ENCODE measurements around the gene BEGAIN. TPM values are rescaled to one million over a fixed set of nuclear protein-coding genes. Genes with fewer than 3 reads are reported as not detected.

The BEGAIN gene
- total and polyA plus RNA-seq, 2 donors from 2014 or later, result 0.52 to 1.4 TPM

DNA sequence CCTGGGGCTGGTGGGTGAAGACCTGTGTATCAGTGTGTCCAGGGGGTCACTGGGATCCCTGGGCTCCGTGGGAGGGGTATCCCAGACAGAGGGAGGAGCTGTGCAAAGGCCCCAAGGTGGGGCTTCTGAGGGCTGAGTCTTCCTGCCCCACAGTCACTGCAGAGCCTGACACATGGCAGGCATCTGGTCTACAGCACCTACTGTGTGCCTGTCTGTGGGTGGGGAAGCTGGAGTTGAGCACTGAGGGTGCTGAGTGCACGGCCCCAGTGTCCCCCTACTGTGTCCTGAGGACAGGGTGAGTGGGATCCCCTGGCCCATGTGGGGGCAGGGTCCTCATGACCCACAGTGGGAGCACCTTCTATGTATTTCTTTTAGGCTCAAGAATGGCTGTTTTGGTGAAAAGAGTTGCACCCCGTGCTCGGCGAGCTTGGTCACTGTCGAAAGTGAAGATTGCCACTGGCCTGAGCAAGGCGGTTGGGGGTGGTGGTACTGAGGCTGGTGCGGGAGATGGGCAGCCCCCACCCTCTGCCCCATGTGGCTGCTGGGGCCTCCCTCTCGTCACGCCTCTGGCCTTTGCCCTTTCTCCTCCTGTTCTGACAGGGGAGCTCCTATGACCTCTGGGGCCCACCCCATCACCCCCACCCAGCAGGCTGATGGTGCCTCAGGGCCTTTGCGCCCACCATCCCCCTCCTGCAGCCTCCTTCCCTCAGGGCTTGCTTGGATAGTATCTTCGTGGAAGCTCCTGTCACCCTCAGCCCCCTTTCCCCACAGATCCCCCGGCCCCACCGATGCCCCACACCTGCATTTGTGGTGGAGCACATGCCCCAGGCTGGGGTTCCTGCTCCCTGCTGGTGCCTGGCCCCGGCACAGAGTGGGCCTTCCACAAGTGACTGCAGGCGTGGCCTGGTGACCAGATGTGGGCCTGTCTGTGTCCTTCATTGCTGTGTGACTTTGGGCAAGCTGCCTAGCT lies 55.8 kb downstream of the BEGAIN start:
- no peak overlapping the region for H3K27ac ChIP-seq (ENCODE audit: low read depth in 2 of 2, low read length in 2 of 2)
- H3K4me3 ChIP-seq (ENCODE audit: low read length in 3 of 3), result no peak overlapping the region
- H3K36me3 ChIP-seq (ENCODE audit: control insufficient read depth in 2 of 3, insufficient read depth in 3 of 3, low read length in 3 of 3), result peaks cover 5 to 10% (median 8%) of the 10 kb centered on the region in 3 donors
- H3K4me1 ChIP-seq (ENCODE audit: control insufficient read depth in 2 of 3, insufficient read depth in 2 of 3, low read depth in 1 of 3, low read length in 3 of 3), result peaks cover 0 to 6% (median 0%) of the 10 kb centered on the region in 3 donors
- DNase-seq (peak in 2 of 5 donors; percentile 31 to 48), FAIRE-seq (no peak)
- peaks cover 0 to 2% (median 0%) of the 10 kb centered on the region in 3 donors for H3K9me3 ChIP-seq (ENCODE audit: control insufficient read depth in 2 of 3, insufficient read depth in 1 of 3, low read length in 3 of 3)
- no peaks in the 10 kb centered on the region for H3K27me3 ChIP-seq (ENCODE audit: control insufficient read depth, insufficient read depth, low read length)
- TF ChIP-seq, protein P1, sequence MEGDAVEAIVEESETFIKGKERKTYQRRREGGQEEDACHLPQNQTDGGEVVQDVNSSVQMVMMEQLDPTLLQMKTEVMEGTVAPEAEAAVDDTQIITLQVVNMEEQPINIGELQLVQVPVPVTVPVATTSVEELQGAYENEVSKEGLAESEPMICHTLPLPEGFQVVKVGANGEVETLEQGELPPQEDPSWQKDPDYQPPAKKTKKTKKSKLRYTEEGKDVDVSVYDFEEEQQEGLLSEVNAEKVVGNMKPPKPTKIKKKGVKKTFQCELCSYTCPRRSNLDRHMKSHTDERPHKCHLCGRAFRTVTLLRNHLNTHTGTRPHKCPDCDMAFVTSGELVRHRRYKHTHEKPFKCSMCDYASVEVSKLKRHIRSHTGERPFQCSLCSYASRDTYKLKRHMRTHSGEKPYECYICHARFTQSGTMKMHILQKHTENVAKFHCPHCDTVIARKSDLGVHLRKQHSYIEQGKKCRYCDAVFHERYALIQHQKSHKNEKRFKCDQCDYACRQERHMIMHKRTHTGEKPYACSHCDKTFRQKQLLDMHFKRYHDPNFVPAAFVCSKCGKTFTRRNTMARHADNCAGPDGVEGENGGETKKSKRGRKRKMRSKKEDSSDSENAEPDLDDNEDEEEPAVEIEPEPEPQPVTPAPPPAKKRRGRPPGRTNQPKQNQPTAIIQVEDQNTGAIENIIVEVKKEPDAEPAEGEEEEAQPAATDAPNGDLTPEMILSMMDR (IDR thresholded peaks at IDR 0.05; ENCODE audit: borderline replicate concordance, extremely low read depth, insufficient read depth), result no peak
- H3K9ac ChIP-seq (ENCODE audit: low read length in 3 of 3), result no peak overlapping the region
- intact Hi-C loops (cut with DNase I), result no loop called here

DNA sequence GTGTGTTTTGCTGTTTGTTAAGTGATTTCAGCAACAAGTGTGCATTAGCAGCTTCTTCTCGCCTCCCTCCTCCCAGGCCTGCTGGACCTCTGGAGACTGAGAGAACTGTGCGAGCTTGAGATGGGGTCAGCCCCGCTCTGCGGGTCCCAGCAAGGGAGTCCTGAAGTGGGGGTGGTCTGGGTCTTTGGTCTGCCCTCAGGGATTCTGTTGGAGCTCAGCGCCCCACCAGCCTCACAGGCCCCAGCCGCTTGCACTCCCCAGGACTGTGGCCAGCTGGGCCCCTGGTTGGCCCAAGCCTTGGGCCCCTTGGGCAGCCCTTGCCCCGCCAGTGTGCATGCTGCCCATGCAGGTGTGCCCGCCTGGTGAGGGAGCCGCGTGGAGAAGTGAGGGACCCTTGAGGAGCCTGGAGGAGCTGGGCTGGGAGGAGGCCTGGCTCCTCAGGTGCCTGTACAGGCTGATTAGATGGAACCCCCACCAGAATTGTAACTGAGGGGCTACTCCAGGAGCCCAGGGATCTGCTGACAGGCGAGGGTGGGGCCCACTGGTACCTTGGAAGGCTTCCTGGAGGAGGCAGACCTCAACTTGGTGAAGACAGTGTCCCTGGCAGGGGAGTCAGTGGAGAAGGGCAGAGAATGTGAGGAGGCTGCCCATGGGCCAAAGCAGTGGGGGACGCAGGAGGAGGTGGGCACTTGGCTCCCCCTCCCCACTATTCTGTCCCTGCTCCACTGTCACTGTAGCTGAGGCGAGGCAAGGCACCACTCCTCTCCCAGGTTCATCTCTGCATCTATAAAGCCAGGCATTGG lies 56.7 kb downstream of the BEGAIN start:
- Histone ChIP-seq H3K27ac (ENCODE audit: low read depth in 2 of 2, low read length in 2 of 2) (no peak overlapping the region), H3K36me3 (ENCODE audit: control insufficient read depth in 2 of 3, insufficient read depth in 3 of 3, low read length in 3 of 3) (peaks cover 5 to 12% (median 10%) of the 10 kb centered on the region in 3 donors), H3K4me1 (ENCODE audit: control insufficient read depth in 2 of 3, insufficient read depth in 2 of 3, low read depth in 1 of 3, low read length in 3 of 3) (peaks cover 0 to 6% (median 0%) of the 10 kb centered on the region in 3 donors), H3K4me3 (ENCODE audit: low read length in 3 of 3) (no peak overlapping the region), H3K9ac (ENCODE audit: low read length in 3 of 3) (no peak overlapping the region), H3K27me3 (ENCODE audit: control insufficient read depth, insufficient read depth, low read length) (no peaks in the 10 kb centered on the region), H3K9me3 (ENCODE audit: control insufficient read depth in 2 of 3, insufficient read depth in 1 of 3, low read length in 3 of 3) (peaks cover 0 to 2% (median 0%) of the 10 kb centered on the region in 3 donors)
- TF ChIP-seq, protein P1 (IDR thresholded peaks at IDR 0.05; ENCODE audit: borderline replicate concordance, extremely low read depth, insufficient read depth), result no peak
- FAIRE-seq (no peak), DNase-seq (peak in 1 of 5 donors; percentile 58)
- intact Hi-C loops (cut with DNase I), result no loop called here

DNA sequence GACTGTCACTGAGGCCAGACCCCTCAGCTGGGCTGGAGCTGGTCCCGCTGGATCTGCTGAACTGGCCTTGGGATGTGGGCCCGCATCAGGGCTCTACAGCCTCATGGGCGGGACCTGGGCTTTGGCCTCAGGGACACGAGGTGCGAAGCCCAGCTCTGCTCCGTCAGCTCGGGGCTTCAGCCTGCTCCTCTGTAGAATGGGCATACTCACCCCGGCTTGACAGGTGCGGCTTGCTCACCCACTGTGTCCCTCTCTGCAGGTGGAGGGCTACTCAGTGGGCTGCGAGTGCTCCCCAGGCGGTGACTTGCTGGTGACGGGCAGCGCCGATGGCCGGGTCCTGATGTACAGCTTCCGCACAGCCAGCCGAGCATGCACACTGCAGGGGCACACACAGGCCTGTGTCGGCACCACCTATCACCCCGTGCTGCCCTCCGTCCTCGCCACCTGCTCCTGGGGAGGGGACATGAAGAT lies 57.6 kb downstream of the BEGAIN start:
- FAIRE-seq (no peak), DNase-seq (peak in 1 of 5 donors; percentile 61)

More for the DNA sequence above, 57.6 kb downstream of the BEGAIN start:
- peaks cover 5 to 12% (median 10%) of the 10 kb centered on the region in 3 donors for H3K36me3 ChIP-seq (ENCODE audit: control insufficient read depth in 2 of 3, insufficient read depth in 3 of 3, low read length in 3 of 3)
- H3K9me3 ChIP-seq (ENCODE audit: control insufficient read depth in 2 of 3, insufficient read depth in 1 of 3, low read length in 3 of 3), result peaks cover 0 to 2% (median 0%) of the 10 kb centered on the region in 3 donors
- TF ChIP-seq, protein P1 (IDR thresholded peaks at IDR 0.05; ENCODE audit: borderline replicate concordance, extremely low read depth, insufficient read depth), result no peak
- intact Hi-C loops (cut with DNase I), result no loop called here
- H3K27me3 ChIP-seq (ENCODE audit: control insufficient read depth, insufficient read depth, low read length), result no peaks in the 10 kb centered on the region
- H3K4me1 ChIP-seq (ENCODE audit: control insufficient read depth in 2 of 3, insufficient read depth in 2 of 3, low read depth in 1 of 3, low read length in 3 of 3), result peaks cover 0 to 6% (median 0%) of the 10 kb centered on the region in 3 donors
- H3K4me3 ChIP-seq (ENCODE audit: low read length in 3 of 3), result no peak overlapping the region
- no peak overlapping the region for H3K27ac ChIP-seq (ENCODE audit: low read depth in 2 of 2, low read length in 2 of 2)
- H3K9ac ChIP-seq (ENCODE audit: low read length in 3 of 3), result no peak overlapping the region

Data from kidney (tissue), 14 donors.